IMR-90 (cell line): ENCODE data around the gene PPP3CB. TPM values are rescaled to one million over a fixed set of nuclear protein-coding genes. Genes with fewer than 3 reads are reported as not detected.

Experiments used
- ATAC-seq: fragments of 200-7000 bp; cut with Tn5 transposase; 2 replicates; pipeline ENCODE4 v1.9.1; 2020; ENCODE audit warnings: low read depth, mild to moderate bottlenecking, moderate library complexity
- BruUV-seq: library from RNA; stranded (reverse); fragments of 400-500 nt; replicated peaks from 2 replicates; lab custom pipeline; 2021; lab: Mats Ljungman, UMichigan
- CTCF ChIA-PET: fragments of 300-600 bp; formaldehyde crosslinking; extraction: SDS; loops from one replicate; lab custom pipeline; 2021; ENCODE audit warnings: antibody characterized with exemption; lab: Yijun Ruan, JAX
- POLR2A ChIA-PET: fragments of 300-600 bp; sonication (Branson Sonifier 250); formaldehyde crosslinking; loops from one replicate; lab custom pipeline; 2022; ENCODE audit warnings: antibody characterized with exemption; ENCODE audit not compliant: unreplicated experiment; lab: Charles Lee
- DNase-seq: peaks from one replicate; pipeline ENCODE4 v3.0.0; 2013
- H2AFZ ChIP-seq: replicated peaks from 2 replicates; pipeline ENCODE3; 2013; ENCODE audit warnings: low read length, mild to moderate bottlenecking; ENCODE audit not compliant: poor library complexity
- H2AK5ac ChIP-seq: 2 replicates; pipeline ENCODE4 v1.6.1; 2013; ENCODE audit warnings: low read depth, low read length, inconsistent platforms
- H2AK9ac ChIP-seq: replicated peaks from 2 replicates; pipeline ENCODE3; 2013; ENCODE audit warnings: mild to moderate bottlenecking, low read depth, low read length, moderate library complexity; ENCODE audit not compliant: poor library complexity
- H2BK120ac ChIP-seq: 2 replicates; pipeline ENCODE4 v1.6.1; 2013; ENCODE audit warnings: low read depth, low read length, inconsistent platforms
- H2BK15ac ChIP-seq: 3 replicates; pipeline ENCODE4 v1.6.1; 2013; ENCODE audit warnings: low read depth, low read length, inconsistent platforms
- H2BK20ac ChIP-seq: 2 replicates; pipeline ENCODE4 v1.6.1; 2013; ENCODE audit warnings: low read depth, mild to moderate bottlenecking, inconsistent platforms, low read length, moderate library complexity
- H2BK5ac ChIP-seq: 2 replicates; pipeline ENCODE4 v1.6.1; 2013; ENCODE audit warnings: mild to moderate bottlenecking, low read depth, low read length, inconsistent platforms; ENCODE audit not compliant: poor library complexity, severe bottlenecking
- H3K14ac ChIP-seq: replicated peaks from 2 replicates; pipeline ENCODE4 v1.6.1; 2013; ENCODE audit warnings: low read depth, low read length, inconsistent platforms
- H3K18ac ChIP-seq: 2 replicates; pipeline ENCODE4 v1.6.1; 2013; ENCODE audit warnings: low read depth, low read length, control low read depth
- H3K23ac ChIP-seq: 2 replicates; pipeline ENCODE4 v1.6.1; 2013; ENCODE audit warnings: low read depth, low read length, inconsistent platforms
- H3K27ac ChIP-seq: 2 replicates; pipeline ENCODE4 v1.5.1; 2013; ENCODE audit warnings: mild to moderate bottlenecking, control low read depth, low read length; ENCODE audit not compliant: insufficient read depth
- H3K27me3 ChIP-seq: 2 replicates; pipeline ENCODE4 v1.6.1; 2013; ENCODE audit warnings: low read length; ENCODE audit not compliant: control insufficient read depth, insufficient read depth
- H3K36me3 ChIP-seq: 2 replicates; pipeline ENCODE4 v1.6.1; 2013; ENCODE audit warnings: low read length, mixed read lengths; ENCODE audit not compliant: control insufficient read depth, insufficient read depth
- H3K4ac ChIP-seq: 2 replicates; pipeline ENCODE4 v1.6.1; 2013; ENCODE audit warnings: low read depth, low read length, inconsistent platforms
- H3K4me1 ChIP-seq: 2 replicates; pipeline ENCODE4 v1.6.1; 2013; ENCODE audit warnings: low read length, mixed read lengths; ENCODE audit not compliant: control insufficient read depth, insufficient read depth
- H3K4me2 ChIP-seq: 2 replicates; pipeline ENCODE4 v1.6.1; 2013; ENCODE audit warnings: low read depth, mild to moderate bottlenecking, control low read depth, low read length, moderate library complexity
- H3K4me3 ChIP-seq: 2 replicates; pipeline ENCODE4 v1.5.1; 2013; ENCODE audit warnings: low read depth, mild to moderate bottlenecking, control low read depth, low read length, moderate library complexity; ENCODE audit not compliant: insufficient read depth
- H3K56ac ChIP-seq: 2 replicates; pipeline ENCODE4 v1.6.1; 2013; ENCODE audit warnings: low read length, inconsistent platforms; ENCODE audit not compliant: insufficient read depth; ENCODE audit errors: extremely low read depth
- H3K79me1 ChIP-seq, 2 experiments: 2 replicates each; pipeline ENCODE4 v1.6.1; 2013; ENCODE audit warnings: low read length in 2 of 2, inconsistent platforms in 1 of 2, low read depth in 1 of 2
- H3K9ac ChIP-seq: 2 replicates; pipeline ENCODE4 v1.6.1; 2013; ENCODE audit warnings: low read depth, low read length, control low read depth
- H3K9me1 ChIP-seq: 2 replicates; pipeline ENCODE4 v1.6.1; 2013; ENCODE audit warnings: low read length, inconsistent platforms; ENCODE audit not compliant: insufficient read depth
- H3K9me3 ChIP-seq: 2 replicates; pipeline ENCODE4 v1.6.1; 2013; ENCODE audit warnings: low read length; ENCODE audit not compliant: control insufficient read depth, insufficient read depth
- H4K20me1 ChIP-seq: 2 replicates; pipeline ENCODE4 v1.6.1; 2013; ENCODE audit warnings: low read length, inconsistent platforms; ENCODE audit not compliant: insufficient read depth
- H4K5ac ChIP-seq: 2 replicates; pipeline ENCODE4 v1.6.1; 2013; ENCODE audit warnings: mild to moderate bottlenecking, low read depth, low read length, control low read depth
- H4K8ac ChIP-seq, 2 experiments: 2 replicates each; pipeline ENCODE4 v1.6.1; 2013; ENCODE audit warnings: low read depth in 2 of 2, low read length in 2 of 2, control low read depth in 1 of 2, inconsistent platforms in 1 of 2
- H4K91ac ChIP-seq: 2 replicates; pipeline ENCODE4 v1.6.1; 2013; ENCODE audit warnings: low read depth, low read length, inconsistent platforms; ENCODE audit not compliant: insufficient read depth
- BHLHE40 ChIP-seq: fragments of 150-350 bp; IDR thresholded peaks from 2 replicates; pipeline ENCODE4 v1.6.1; 2016; ENCODE audit warnings: mild to moderate bottlenecking, low read depth, low read length
- MAFK ChIP-seq: IDR thresholded peaks from 2 replicates; pipeline ENCODE4 v1.6.1; 2012; ENCODE audit warnings: low read depth, low read length, improper control_type of control experiment
- NFE2L2 ChIP-seq: fragments of 150-350 bp; IDR thresholded peaks from 2 replicates; pipeline ENCODE4 v1.6.1; 2016; ENCODE audit warnings: low read depth, mild to moderate bottlenecking, low read length
- POLR2A ChIP-seq: IDR thresholded peaks from 2 replicates; pipeline ENCODE4 v1.6.1; 2012; ENCODE audit warnings: mild to moderate bottlenecking, low read depth, low read length
- RAD21 ChIP-seq: IDR thresholded peaks from 2 replicates; pipeline ENCODE4 v1.6.1; 2012; ENCODE audit warnings: low read length, improper control_type of control experiment
- RFX5 ChIP-seq: IDR thresholded peaks from 2 replicates; pipeline ENCODE4 v1.8.0; 2012; ENCODE audit warnings: low read depth, mild to moderate bottlenecking, low read length, moderate library complexity
- WGBS, 2 experiments: methylation state at CpG; one replicate each; pipeline versions ENCODE4 v1.1.5 to v1.1.7; 2013; ENCODE audit warnings: missing lambda C conversion rate in 2 of 2; ENCODE audit not compliant: insufficient read length in 1 of 2; ENCODE audit errors: extremely low coverage in 2 of 2; 5-methylcytosine and 5-hydroxymethylcytosine counted together
- dilution Hi-C: fragments of 300-500 bp; cut with HindIII; formaldehyde crosslinking; loops from one replicate; pipeline ENCODE4 v1.14.3; 2018; ENCODE audit warnings: low sequenced_read_pairs; ENCODE audit not compliant: unreplicated experiment
- in situ Hi-C: fragments of 300-500 bp; cut with MboI; formaldehyde crosslinking; loops from 3 replicates; pipeline ENCODE4 v1.14.3; 2019; ENCODE audit warnings: low sequenced_read_pairs, inconsistent platforms, mixed read lengths
- intact Hi-C: fragments of 100-400 bp; cut with micrococcal nuclease; formaldehyde crosslinking; loops from 2 replicates; pipeline ENCODE4 v1.10.0; 2022
- polyA plus RNA-seq, 3 experiments: library from polyadenylated mRNA; depleted of rRNA; stranded (reverse); fragments of >200 nt; gene quantifications; 2 replicates each; pipeline ENCODE4 v1.2.3, GENCODE V29; 2012; ENCODE audit warnings: low replicate concordance in 1 of 3
- total RNA-seq: library from RNA; depleted of rRNA; stranded (reverse); fragments of >200 nt; gene quantifications from 2 replicates; pipeline ENCODE4 v1.2.3, GENCODE V29; 2012
- TF ChIP-seq, protein P1 (sequence below): fragments of 150-350 bp; IDR thresholded peaks from 2 replicates; pipeline ENCODE4 v1.6.1; 2017; ENCODE audit warnings: mild to moderate bottlenecking, antibody characterized with exemption, low read length, low read depth
- TF ChIP-seq, protein P2 (sequence below): conservative IDR thresholded peaks from 2 replicates; pipeline ENCODE4 v1.5.1; 2012; ENCODE audit warnings: mild to moderate bottlenecking, low read depth, low read length, improper control_type of control experiment
- TF ChIP-seq, protein P3 (sequence below): fragments of 150-350 bp; IDR thresholded peaks from 2 replicates; pipeline ENCODE4 v1.6.1; 2016; ENCODE audit warnings: low read depth, mild to moderate bottlenecking, low read length, moderate library complexity, borderline replicate concordance

PPP3CB gene
- total and polyA plus RNA-seq, 2 of the 4 experiments (the other 2 are of a cell fraction): 22.9 to 36.4 TPM

DNA sequence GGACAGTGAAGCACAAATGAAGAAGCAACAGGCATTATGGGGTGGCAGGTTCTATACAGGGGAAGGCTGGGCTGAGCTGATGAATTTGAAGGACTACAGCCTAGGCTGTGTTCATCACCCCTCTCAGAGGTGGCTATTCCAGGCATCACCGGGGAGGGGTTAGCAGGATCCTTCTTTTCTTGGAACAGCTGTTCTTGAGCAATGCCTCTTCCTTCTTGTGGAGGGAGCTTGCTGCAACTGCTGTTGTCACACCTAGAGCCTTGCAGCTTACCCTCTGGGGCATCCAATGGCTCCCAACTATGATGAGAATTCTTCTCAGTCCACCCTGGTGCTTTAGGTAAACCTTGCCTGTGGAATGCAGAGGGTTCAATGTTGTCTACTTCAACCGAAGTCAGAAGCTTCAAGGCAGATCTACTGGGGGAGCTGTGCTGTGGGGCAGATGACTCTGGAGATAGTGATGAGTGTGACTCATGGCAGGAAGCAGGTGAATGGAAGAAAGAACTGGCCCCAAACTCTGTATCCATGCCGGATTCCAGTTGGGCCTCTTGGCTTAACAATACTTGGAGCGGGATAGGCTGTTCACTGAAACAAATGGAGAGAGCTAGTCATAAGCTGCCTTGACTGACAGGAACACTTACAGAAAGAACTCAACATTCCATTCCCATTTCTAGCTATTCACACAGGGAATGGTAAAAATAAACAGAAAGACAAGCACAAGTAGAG, 21.5 kb upstream of the PPP3CB start:
- Histone ChIP-seq H3K27me3 (no peaks in the 10 kb centered on the region), H3K9me1 (peaks cover 22% of the 10 kb centered on the region), H3K27ac (no peak overlapping the region), H4K8ac (no peak overlapping the region), H3K56ac (no peak overlapping the region), H3K23ac (no peak overlapping the region; the same call in 1 of the 2 replicates), H2BK5ac (peak overlapping the region; percentile 14), H2BK20ac (peak overlapping the region; percentile 10; the same call in 1 of the 2 replicates), H2BK15ac (no peak overlapping the region), H2AK5ac (peak overlapping the region; percentile 47; the same call in 1 of the 2 replicates), H4K5ac (no peak overlapping the region), H4K20me1 (no peaks in the 10 kb centered on the region), H4K91ac (peak overlapping the region; percentile 33; the same call in 1 of the 2 replicates), H2AFZ (no peak overlapping the region), H3K4me1 (peaks cover 12% of the 10 kb centered on the region; the same call in 1 of the 2 replicates), H3K4me2 (no peak overlapping the region), H2AK9ac (no peak overlapping the region), H3K79me1 (no peaks in the 10 kb centered on the region), H3K14ac (peak overlapping the region; percentile 58; the same call in 1 of the 2 replicates), H2BK120ac (no peak overlapping the region), H3K9me3 (no peaks in the 10 kb centered on the region), H3K9ac (no peak overlapping the region), H3K18ac (no peak overlapping the region), H3K36me3 (no peaks in the 10 kb centered on the region), H3K4me3 (no peak overlapping the region), H3K4ac (no peak overlapping the region)
- dilution Hi-C loops (no loop called here), in situ Hi-C loops (no loop called here), intact Hi-C loops (no loop called here)
- ATAC-seq (peak; percentile 58), DNase-seq (peak; percentile 51)
- TF ChIP-seq BHLHE40 (no peak), POLR2A (no peak), MAFK (no peak), RAD21 (no peak), NFE2L2 (no peak), RFX5 (no peak)
- TF ChIP-seq, protein P1, sequence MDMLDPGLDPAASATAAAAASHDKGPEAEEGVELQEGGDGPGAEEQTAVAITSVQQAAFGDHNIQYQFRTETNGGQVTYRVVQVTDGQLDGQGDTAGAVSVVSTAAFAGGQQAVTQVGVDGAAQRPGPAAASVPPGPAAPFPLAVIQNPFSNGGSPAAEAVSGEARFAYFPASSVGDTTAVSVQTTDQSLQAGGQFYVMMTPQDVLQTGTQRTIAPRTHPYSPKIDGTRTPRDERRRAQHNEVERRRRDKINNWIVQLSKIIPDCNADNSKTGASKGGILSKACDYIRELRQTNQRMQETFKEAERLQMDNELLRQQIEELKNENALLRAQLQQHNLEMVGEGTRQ: no peak
- TF ChIP-seq, protein P2, sequence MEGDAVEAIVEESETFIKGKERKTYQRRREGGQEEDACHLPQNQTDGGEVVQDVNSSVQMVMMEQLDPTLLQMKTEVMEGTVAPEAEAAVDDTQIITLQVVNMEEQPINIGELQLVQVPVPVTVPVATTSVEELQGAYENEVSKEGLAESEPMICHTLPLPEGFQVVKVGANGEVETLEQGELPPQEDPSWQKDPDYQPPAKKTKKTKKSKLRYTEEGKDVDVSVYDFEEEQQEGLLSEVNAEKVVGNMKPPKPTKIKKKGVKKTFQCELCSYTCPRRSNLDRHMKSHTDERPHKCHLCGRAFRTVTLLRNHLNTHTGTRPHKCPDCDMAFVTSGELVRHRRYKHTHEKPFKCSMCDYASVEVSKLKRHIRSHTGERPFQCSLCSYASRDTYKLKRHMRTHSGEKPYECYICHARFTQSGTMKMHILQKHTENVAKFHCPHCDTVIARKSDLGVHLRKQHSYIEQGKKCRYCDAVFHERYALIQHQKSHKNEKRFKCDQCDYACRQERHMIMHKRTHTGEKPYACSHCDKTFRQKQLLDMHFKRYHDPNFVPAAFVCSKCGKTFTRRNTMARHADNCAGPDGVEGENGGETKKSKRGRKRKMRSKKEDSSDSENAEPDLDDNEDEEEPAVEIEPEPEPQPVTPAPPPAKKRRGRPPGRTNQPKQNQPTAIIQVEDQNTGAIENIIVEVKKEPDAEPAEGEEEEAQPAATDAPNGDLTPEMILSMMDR: no peak
- TF ChIP-seq, protein P3, sequence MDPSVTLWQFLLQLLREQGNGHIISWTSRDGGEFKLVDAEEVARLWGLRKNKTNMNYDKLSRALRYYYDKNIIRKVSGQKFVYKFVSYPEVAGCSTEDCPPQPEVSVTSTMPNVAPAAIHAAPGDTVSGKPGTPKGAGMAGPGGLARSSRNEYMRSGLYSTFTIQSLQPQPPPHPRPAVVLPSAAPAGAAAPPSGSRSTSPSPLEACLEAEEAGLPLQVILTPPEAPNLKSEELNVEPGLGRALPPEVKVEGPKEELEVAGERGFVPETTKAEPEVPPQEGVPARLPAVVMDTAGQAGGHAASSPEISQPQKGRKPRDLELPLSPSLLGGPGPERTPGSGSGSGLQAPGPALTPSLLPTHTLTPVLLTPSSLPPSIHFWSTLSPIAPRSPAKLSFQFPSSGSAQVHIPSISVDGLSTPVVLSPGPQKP: no peak
- ChIA-PET POLR2A (no interaction called here), CTCF (interaction anchor here (0.7 to 1.3 kb wide), 2 partner anchors 12 to 126 kb away, joined by 3 to 4 read pairs; no protein-coding TSS in a partner anchor)
- 100% methylated on average over 1 of the region's 4 CpGs; no CpG with 5 or more reads in 1 of the 2 experiments for WGBS, 2 experiments
- no TSS peak for BruUV-seq
